ENCODE results near the gene KIRREL2. TPM values are rescaled to one million over a fixed set of nuclear protein-coding genes. Genes with fewer than 3 reads are reported as not detected.

Gene KIRREL2
- total and polyA plus RNA-seq, 8 donors = 0.08 to 3.5 (median 2.4) TPM; not detected in 1

GRCh38 chr19:35913589-35913988, 56.9 kb downstream of the KIRREL2 start:
- Histone ChIP-seq H3K4me3 (no peak overlapping the region), H3K4me1 (peaks cover 0 to 66% of the 10 kb centered on the region in 2 donors), H3K27me3 (no peaks in the 10 kb centered on the region), H3K27ac (peak overlapping the region in 1 of 2 donors; percentile 78), H3K36me3 (no peaks in the 10 kb centered on the region), H3K9me3 (no peaks in the 10 kb centered on the region)
- intact Hi-C loops (cut with DNase I) = no loop called here
- TF ChIP-seq CTCF (IDR thresholded peaks at IDR 0.05) = no peak
- ATAC-seq (no peak), DNase-seq (no peak)

- DNase-seq = no peak
- Histone ChIP-seq H3K4me1 (peaks cover 0 to 54% of the 10 kb centered on the region in 2 donors), H3K36me3 (no peaks in the 10 kb centered on the region), H3K27me3 (no peaks in the 10 kb centered on the region), H3K27ac (peak overlapping the region in 1 of 2 donors; percentile 78), H3K4me3 (no peak overlapping the region), H3K9me3 (no peaks in the 10 kb centered on the region)
- intact Hi-C loops (cut with DNase I) = no loop called here
- ATAC-seq = no peak
- no peak for TF ChIP-seq CTCF (IDR thresholded peaks at IDR 0.05)
These were observed 58.7 kb downstream of the KIRREL2 start for GRCh38 chr19:35915443-35915842.

Other genes with a start within 250 kb of the KIRREL2 start
- 10 to 100 TPM; 12.1 to 12.7 TPM for gene HAUS5, start 244.2 kb upstream of the KIRREL2 start, total RNA-seq
- 10 to 100 TPM; 22.5 to 32.7 (median 26.7) TPM for gene HAUS5, start 244.2 kb upstream of the KIRREL2 start, polyA plus RNA-seq (ENCODE audit: insufficient read length in 6 of 6)
- 10 to 100 TPM; 57.8 to 64.1 TPM for gene RBM42, start 227.9 kb upstream of the KIRREL2 start, total RNA-seq
- 10 to 100 TPM; 48.4 to 67.0 (median 61.3) TPM for gene RBM42, start 227.9 kb upstream of the KIRREL2 start, polyA plus RNA-seq (ENCODE audit: insufficient read length in 6 of 6)
- gene ETV2, start 215.2 kb upstream of the KIRREL2 start, total RNA-seq = 1 to 10 TPM in 1 of 2 donors, under 1 TPM in 1; 0.79 to 1.0 TPM
- gene ETV2, start 215.2 kb upstream of the KIRREL2 start, polyA plus RNA-seq (ENCODE audit: insufficient read length in 6 of 6) = 1 to 10 TPM; 1.5 to 3.5 (median 2.2) TPM
- 100 to 1,000 TPM; 291 to 295 TPM for gene COX6B1, start 208.6 kb upstream of the KIRREL2 start, total RNA-seq
- 100 to 1,000 TPM; 199 to 261 (median 234) TPM for gene COX6B1, start 208.6 kb upstream of the KIRREL2 start, polyA plus RNA-seq (ENCODE audit: insufficient read length in 6 of 6)
- not detected for gene UPK1A, start 190.4 kb upstream of the KIRREL2 start, total RNA-seq
- gene UPK1A, start 190.4 kb upstream of the KIRREL2 start, polyA plus RNA-seq (ENCODE audit: insufficient read length in 6 of 6) = under 1 TPM in 4 of 6 donors, not detected in 2; 0.18 to 0.48 (median 0.30) TPM
- under 1 TPM; 0.15 to 0.31 TPM for gene ZBTB32, start 152.4 kb upstream of the KIRREL2 start, total RNA-seq
- gene ZBTB32, start 152.4 kb upstream of the KIRREL2 start, polyA plus RNA-seq (ENCODE audit: insufficient read length in 6 of 6) = under 1 TPM; 0.32 to 0.94 (median 0.50) TPM
- 10 to 100 TPM; 29.4 to 39.1 TPM for gene KMT2B, start 138.9 kb upstream of the KIRREL2 start, total RNA-seq
- gene KMT2B, start 138.9 kb upstream of the KIRREL2 start, polyA plus RNA-seq (ENCODE audit: insufficient read length in 6 of 6) = 10 to 100 TPM; 27.9 to 38.0 (median 33.9) TPM
- 10 to 100 TPM; 14.1 to 25.8 TPM for gene IGFLR1, start 114.5 kb upstream of the KIRREL2 start, total RNA-seq
- 1 to 10 TPM; 2.0 to 6.1 (median 5.1) TPM for gene IGFLR1, start 114.5 kb upstream of the KIRREL2 start, polyA plus RNA-seq (ENCODE audit: insufficient read length in 6 of 6)
- gene U2AF1L4, start 111.5 kb upstream of the KIRREL2 start, total RNA-seq = 10 to 100 TPM; 15.2 to 16.6 TPM
- gene U2AF1L4, start 111.5 kb upstream of the KIRREL2 start, polyA plus RNA-seq (ENCODE audit: insufficient read length in 6 of 6) = 10 to 100 TPM; 16.0 to 20.5 (median 17.7) TPM
- 10 to 100 TPM; 59.6 to 90.3 TPM for gene PSENEN, start 111.3 kb upstream of the KIRREL2 start, total RNA-seq
- 10 to 100 TPM; 39.6 to 59.7 (median 46.9) TPM for gene PSENEN, start 111.3 kb upstream of the KIRREL2 start, polyA plus RNA-seq (ENCODE audit: insufficient read length in 6 of 6)
- 1 to 10 TPM; 6.6 to 9.9 TPM for gene LIN37, start 108.3 kb upstream of the KIRREL2 start, total RNA-seq
- gene LIN37, start 108.3 kb upstream of the KIRREL2 start, polyA plus RNA-seq (ENCODE audit: insufficient read length in 6 of 6) = 10 to 100 TPM; 11.0 to 14.5 (median 12.7) TPM
- 10 to 100 TPM; 38.3 to 39.7 TPM for gene HSPB6, start 99.9 kb upstream of the KIRREL2 start, total RNA-seq
- 10 to 100 TPM; 51.8 to 91.7 (median 71.3) TPM for gene HSPB6, start 99.9 kb upstream of the KIRREL2 start, polyA plus RNA-seq (ENCODE audit: insufficient read length in 6 of 6)
- gene PROSER3, start 98.7 kb upstream of the KIRREL2 start, total RNA-seq = 10 to 100 TPM; 21.8 to 22.2 TPM
- gene PROSER3, start 98.7 kb upstream of the KIRREL2 start, polyA plus RNA-seq (ENCODE audit: insufficient read length in 6 of 6) = 10 to 100 TPM; 19.0 to 21.4 (median 20.8) TPM
- 10 to 100 TPM; 11.4 to 11.9 TPM for gene ARHGAP33, start 81.3 kb upstream of the KIRREL2 start, total RNA-seq
- 10 to 100 TPM; 23.7 to 35.6 (median 29.4) TPM for gene ARHGAP33, start 81.3 kb upstream of the KIRREL2 start, polyA plus RNA-seq (ENCODE audit: insufficient read length in 6 of 6)
- not detected for gene PRODH2, start 44.1 kb upstream of the KIRREL2 start, total RNA-seq
- under 1 TPM in 3 of 6 donors, not detected in 3; 0.15 to 0.31 (median 0.16) TPM for gene PRODH2, start 44.1 kb upstream of the KIRREL2 start, polyA plus RNA-seq (ENCODE audit: insufficient read length in 6 of 6)
- under 1 TPM in 1 of 2 donors, not detected in 1; 0.08 TPM for gene NPHS1, start 4.4 kb upstream of the KIRREL2 start, total RNA-seq
- 1 to 10 TPM in 3 of 6 donors, under 1 TPM in 3; 0.45 to 2.0 (median 1.0) TPM for gene NPHS1, start 4.4 kb upstream of the KIRREL2 start, polyA plus RNA-seq (ENCODE audit: insufficient read length in 6 of 6)
- gene APLP1, start 11.7 kb downstream of the KIRREL2 start, total RNA-seq = 1 to 10 TPM; 3.0 to 8.6 TPM
- gene APLP1, start 11.7 kb downstream of the KIRREL2 start, polyA plus RNA-seq (ENCODE audit: insufficient read length in 6 of 6) = 10 to 100 TPM in 1 of 6 donors, 1 to 10 TPM in 5; 8.0 to 11.0 (median 9.3) TPM
- gene NFKBID, start 43.6 kb downstream of the KIRREL2 start, total RNA-seq = 10 to 100 TPM; 11.8 to 19.1 TPM
- gene NFKBID, start 43.6 kb downstream of the KIRREL2 start, polyA plus RNA-seq (ENCODE audit: insufficient read length in 6 of 6) = 1 to 10 TPM; 3.7 to 9.5 (median 7.2) TPM
- 10 to 100 TPM; 24.7 to 26.0 TPM for gene HCST, start 45.6 kb downstream of the KIRREL2 start, total RNA-seq
- 1 to 10 TPM; 3.6 to 5.9 (median 4.4) TPM for gene HCST, start 45.6 kb downstream of the KIRREL2 start, polyA plus RNA-seq (ENCODE audit: insufficient read length in 6 of 6)
- gene TYROBP, start 51.4 kb downstream of the KIRREL2 start, total RNA-seq = 100 to 1,000 TPM; 205 to 407 TPM
- 10 to 100 TPM; 12.3 to 15.7 (median 13.3) TPM for gene TYROBP, start 51.4 kb downstream of the KIRREL2 start, polyA plus RNA-seq (ENCODE audit: insufficient read length in 6 of 6)
- 10 to 100 TPM; 12.2 to 14.8 TPM for gene LRFN3, start 79.5 kb downstream of the KIRREL2 start, total RNA-seq
- 10 to 100 TPM in 3 of 6 donors, 1 to 10 TPM in 3; 8.0 to 13.6 (median 11.1) TPM for gene LRFN3, start 79.5 kb downstream of the KIRREL2 start, polyA plus RNA-seq (ENCODE audit: insufficient read length in 6 of 6)
- 10 to 100 TPM; 14.0 to 16.5 TPM for gene SDHAF1, start 138.3 kb downstream of the KIRREL2 start, total RNA-seq
- gene SDHAF1, start 138.3 kb downstream of the KIRREL2 start, polyA plus RNA-seq (ENCODE audit: insufficient read length in 6 of 6) = 10 to 100 TPM in 5 of 6 donors, 1 to 10 TPM in 1; 9.4 to 13.3 (median 10.9) TPM
- 10 to 100 TPM; 11.2 to 13.1 TPM for gene SYNE4, start 151.9 kb downstream of the KIRREL2 start, total RNA-seq
- gene SYNE4, start 151.9 kb downstream of the KIRREL2 start, polyA plus RNA-seq (ENCODE audit: insufficient read length in 6 of 6) = 10 to 100 TPM in 1 of 6 donors, 1 to 10 TPM in 5; 6.8 to 10.4 (median 8.2) TPM
- gene ALKBH6, start 157.3 kb downstream of the KIRREL2 start, total RNA-seq = 10 to 100 TPM; 19.3 to 22.7 TPM
- 10 to 100 TPM; 16.8 to 21.0 (median 19.2) TPM for gene ALKBH6, start 157.3 kb downstream of the KIRREL2 start, polyA plus RNA-seq (ENCODE audit: insufficient read length in 6 of 6)
- gene CLIP3, start 176.0 kb downstream of the KIRREL2 start, total RNA-seq = 10 to 100 TPM in 1 of 2 donors, 1 to 10 TPM in 1; 5.8 to 16.6 TPM
- gene CLIP3, start 176.0 kb downstream of the KIRREL2 start, polyA plus RNA-seq (ENCODE audit: insufficient read length in 6 of 6) = 10 to 100 TPM; 22.4 to 33.0 (median 31.5) TPM
- 1 to 10 TPM; 7.1 to 7.2 TPM for gene THAP8, start 197.4 kb downstream of the KIRREL2 start, total RNA-seq
- 1 to 10 TPM; 5.7 to 8.4 (median 6.9) TPM for gene THAP8, start 197.4 kb downstream of the KIRREL2 start, polyA plus RNA-seq (ENCODE audit: insufficient read length in 6 of 6)
- 1 to 10 TPM; 3.7 to 4.3 TPM for gene WDR62, start 198.0 kb downstream of the KIRREL2 start, total RNA-seq
- 1 to 10 TPM; 4.0 to 6.7 (median 4.5) TPM for gene WDR62, start 198.0 kb downstream of the KIRREL2 start, polyA plus RNA-seq (ENCODE audit: insufficient read length in 6 of 6)